GM12874 (cell line): Measurements from ENCODE around the gene PES1.

Source experiments
- CTCF ChIP-seq: IDR thresholded peaks from 2 replicates; pipeline ENCODE4 v1.5.1; 2011; ENCODE audit warnings: low read depth, mild to moderate bottlenecking, control low read depth, low read length, moderate library complexity; ENCODE audit not compliant: insufficient read depth

Gene PES1

GRCh38 chr22:30578481-30578880 lies 13.2 kb downstream of the PES1 start:
- TF ChIP-seq CTCF = no peak

- TF ChIP-seq CTCF = no peak
These were observed 15.9 kb downstream of the PES1 start for GRCh38 chr22:30575859-30576258.

- no peak for TF ChIP-seq CTCF
These were observed 16.6 kb downstream of the PES1 start for GRCh38 chr22:30574997-30575671.

GRCh38 chr22:30574095-30574981 lies 17.4 kb downstream of the PES1 start, which contains the start of gene GAL3ST1:
Gene GAL3ST1 (minus strand): TSS chr22:30574665. CDS start chr22:30557392, 17,273 bp downstream.
- no peak for TF ChIP-seq CTCF

GRCh38 chr22:30573594-30574094 lies 18.1 kb downstream of the PES1 start:
- no peak for TF ChIP-seq CTCF

- TF ChIP-seq CTCF = no peak
These were observed 18.7 kb downstream of the PES1 start for GRCh38 chr22:30572840-30573593.

GRCh38 chr22:30572210-30572609 lies 19.5 kb downstream of the PES1 start:
- no peak for TF ChIP-seq CTCF
